HG03060 (cell line): Measurements from ENCODE around the gene STX16.

Experiments
- ATAC-seq: cut with Tn5 transposase; IDR thresholded peaks from one replicate; pipeline ENCODE4 v1.9.1; 2021; ENCODE audit warnings: low read depth, moderate number of reproducible peaks; ENCODE audit not compliant: unreplicated experiment

STX16 gene

GRCh38 chr20:58695895-58696375, 44.9 kb downstream of the STX16 start:
- ATAC-seq: no peak

- no peak for ATAC-seq
Measured at GRCh38 chr20:58696411-58696961, 45.4 kb downstream of the STX16 start.

GRCh38 chr20:58697201-58697866, 46.3 kb downstream of the STX16 start:
- no peak for ATAC-seq

GRCh38 chr20:58697867-58698703, 47.0 kb downstream of the STX16 start:
- ATAC-seq: no peak

- ATAC-seq: no peak
Measured at GRCh38 chr20:58698741-58699622, 47.9 kb downstream of the STX16 start.

DNA sequence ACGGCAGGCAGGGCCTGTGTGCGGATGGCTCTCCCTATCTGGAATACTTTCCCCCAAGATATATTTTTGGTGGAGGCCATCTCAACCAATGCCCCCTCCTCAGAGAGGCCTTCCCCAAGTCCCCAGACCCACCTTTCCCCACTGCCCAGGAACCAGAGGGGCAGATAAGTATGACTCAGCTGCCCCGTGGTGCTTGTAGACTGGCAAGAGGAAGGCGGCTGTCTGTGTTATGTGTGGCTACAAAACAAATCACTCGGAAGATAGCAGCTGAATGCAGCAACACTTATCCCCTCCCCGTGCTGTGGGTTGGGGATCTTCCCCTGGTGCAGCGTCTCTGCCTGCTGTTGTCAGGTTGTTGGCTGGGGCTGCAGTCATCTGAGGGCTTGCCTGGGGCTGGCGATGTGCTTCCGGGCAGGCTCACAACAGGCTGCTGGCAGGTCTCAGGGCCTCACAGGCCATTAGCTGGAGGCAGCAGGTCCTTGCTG, 48.6 kb downstream of the STX16 start:
- no peak for ATAC-seq

- ATAC-seq: no peak
Measured at GRCh38 chr20:58700121-58700821, 49.2 kb downstream of the STX16 start.

DNA sequence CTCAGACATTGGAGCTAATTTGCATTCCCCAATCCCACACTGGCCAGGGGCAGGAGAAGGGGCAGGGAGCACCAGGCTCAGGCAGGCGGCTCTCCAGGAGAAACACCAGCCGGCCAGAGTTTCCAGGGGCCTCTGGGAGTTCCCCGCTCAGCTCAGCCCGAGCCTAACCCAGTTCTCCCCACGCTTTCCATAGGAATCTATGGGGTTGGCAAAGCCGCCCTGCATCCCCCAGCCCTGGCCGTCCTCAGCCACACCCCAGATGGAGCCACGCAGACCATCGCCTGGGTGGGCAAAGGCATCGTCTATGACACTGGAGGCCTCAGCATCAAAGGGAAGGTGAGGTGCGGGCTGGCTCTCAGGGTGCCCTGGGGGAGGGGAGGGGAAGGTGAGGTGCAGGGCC, 49.7 kb downstream of the STX16 start:
- no peak for ATAC-seq

DNA sequence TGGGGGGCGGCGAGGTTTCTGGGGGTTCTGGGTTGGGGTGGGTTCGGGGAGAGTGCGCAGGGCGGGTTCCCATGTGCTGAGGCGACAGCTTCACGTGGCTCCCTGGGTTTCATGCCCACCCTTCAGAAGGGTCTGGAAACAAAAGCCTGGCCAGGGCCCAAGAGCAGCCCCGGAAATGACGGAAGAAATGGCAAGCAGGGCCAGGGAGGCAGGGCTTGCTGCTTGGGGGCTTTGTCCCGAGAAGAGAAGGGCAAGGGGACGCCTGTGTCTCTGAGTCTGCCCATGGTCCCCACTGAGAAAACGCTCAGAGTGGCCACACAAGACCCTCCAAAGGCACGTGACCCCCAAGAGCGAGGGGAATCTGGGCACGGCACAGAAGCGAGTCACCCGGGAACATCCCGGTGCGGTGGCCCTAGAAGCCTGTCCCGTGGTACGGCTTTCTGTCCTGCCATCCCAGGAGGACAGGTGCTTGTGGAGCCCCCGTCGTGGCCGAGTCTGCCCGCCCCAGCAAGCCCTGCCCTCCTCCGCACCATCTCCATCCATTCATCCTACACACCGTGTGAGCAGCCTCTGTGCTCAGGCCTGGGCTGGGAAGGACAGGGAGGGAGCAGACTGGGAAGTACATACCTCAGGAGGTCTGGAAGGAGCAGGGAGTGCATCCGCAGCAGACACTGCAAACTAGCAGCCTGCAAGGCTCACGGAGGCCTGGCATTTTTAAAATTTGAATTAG, 50.5 kb downstream of the STX16 start:
- no peak for ATAC-seq

DNA sequence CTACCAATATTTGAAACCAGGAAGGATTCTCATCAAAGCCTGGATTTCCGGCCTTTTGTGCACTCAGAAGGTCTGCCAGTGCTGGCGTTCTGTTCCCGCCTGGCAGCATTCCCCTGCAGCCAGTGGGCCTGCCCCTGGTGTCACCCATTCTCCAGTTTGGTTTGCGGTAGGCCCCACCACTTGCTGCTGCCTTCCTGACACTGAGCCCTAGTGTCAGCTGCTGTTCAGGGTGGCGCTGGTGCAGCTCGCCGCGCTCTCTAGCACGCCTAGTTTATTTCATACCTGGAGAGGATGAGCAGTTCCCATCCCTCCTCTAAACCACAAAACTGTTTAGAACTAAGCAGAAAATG, 51.1 kb downstream of the STX16 start:
- ATAC-seq: no peak

DNA sequence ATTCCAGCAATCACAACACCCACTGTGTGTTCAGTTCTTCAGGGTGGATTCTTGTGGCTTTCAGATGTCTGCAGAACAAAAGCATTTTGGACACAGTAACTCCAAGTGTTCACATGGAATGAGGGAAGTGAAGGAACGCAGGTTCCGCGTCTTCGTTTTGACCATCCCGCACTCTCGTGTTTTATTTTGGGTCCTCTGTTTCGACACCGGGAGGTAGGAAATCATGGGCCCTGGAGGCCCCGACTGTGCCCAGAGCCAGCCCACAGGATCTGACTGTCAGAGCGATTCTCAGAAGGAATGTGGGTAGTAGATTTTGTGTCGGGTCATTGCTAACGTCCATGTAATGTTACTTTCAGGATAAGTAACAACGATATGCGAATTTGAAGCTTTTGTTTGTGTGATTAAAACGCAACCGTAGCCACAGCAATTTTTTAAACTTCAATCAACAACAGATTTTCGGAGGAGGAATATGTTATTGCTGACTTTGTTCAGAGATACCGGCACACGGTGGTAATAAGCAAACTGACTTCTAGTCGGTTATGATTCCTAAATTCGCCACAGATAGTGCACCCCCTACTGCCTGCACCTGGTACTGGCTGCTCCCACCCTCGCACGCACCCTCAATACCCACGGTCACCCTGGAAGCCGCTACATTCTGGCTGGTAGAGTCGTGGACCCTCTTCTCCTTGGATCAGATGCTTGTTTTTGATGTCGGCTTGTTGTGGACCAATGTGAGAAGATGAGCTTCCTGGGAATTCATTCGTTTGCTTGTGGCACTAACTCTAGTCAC, 52.0 kb downstream of the STX16 start:
- no peak for ATAC-seq

- ATAC-seq: no peak
Measured at GRCh38 chr20:58703765-58704371, 52.8 kb downstream of the STX16 start.

DNA sequence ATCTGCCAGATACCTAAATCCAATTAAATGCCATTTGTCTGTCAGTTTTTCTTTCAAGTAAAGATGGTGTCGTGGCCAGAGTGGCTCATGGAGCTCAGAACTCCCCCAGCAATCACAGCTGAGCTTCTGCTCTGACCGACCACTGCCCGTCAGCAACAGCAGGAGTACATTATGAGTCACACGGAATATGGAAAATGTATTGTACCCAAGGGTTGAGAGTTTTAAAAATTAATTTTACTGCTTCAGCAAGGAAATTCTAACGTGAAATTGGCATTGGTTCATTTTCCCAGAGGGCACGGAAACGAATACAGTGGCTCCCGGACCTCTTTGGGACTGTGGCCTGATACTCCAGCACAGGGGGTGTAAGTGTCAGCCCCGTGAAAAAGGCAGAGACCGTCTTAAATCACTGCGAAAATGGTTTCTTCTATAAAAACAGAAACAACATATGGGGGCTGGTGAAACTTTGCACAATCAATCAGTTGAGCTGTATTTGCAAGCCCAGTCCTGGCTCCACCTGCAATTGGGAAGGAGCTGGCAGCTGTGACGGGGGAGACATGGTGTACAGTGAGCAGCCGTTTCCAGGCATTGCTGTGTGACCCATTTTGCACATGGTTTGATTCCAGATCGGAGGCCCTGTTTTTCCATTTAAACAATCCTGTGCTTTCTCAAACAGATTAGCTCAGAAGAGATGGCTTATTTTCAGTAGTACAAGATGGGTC, 54.3 kb downstream of the STX16 start:
- ATAC-seq: no peak

- ATAC-seq: no peak
Measured at GRCh38 chr20:58706150-58706892, 55.2 kb downstream of the STX16 start.

DNA sequence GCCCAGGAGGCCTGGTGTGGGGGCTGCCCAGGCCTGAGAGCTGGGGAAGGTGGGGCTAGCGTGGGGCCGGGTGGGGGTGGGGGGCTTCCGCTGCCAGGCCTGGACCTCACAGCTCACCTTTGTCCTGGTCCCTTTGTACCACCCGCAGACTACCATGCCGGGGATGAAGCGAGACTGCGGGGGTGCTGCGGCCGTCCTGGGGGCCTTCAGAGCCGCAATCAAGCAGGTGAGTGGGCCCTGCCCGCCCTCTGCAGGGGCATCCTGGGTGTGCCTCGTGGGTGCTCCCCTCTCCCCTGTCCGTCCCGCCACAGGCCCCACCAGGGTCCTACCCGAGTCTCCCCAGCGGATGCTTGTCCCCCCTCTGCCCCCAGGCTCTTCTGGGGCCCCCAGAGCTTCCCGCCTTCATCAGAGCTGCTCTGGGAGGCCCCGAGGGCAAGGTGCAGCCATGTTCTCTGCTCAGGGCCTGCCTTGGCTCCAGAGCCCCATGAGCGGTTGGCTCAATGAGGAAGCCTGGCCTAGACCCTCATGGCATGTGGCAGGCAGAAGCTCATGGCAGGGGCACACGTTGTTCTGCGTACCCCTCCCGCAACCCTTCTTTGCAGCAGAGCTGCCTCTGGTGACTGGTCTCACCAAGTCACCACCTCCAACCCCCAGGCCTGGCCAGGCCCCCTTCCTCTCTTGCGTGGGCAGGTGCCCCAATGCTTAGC, 56.0 kb downstream of the STX16 start:
- ATAC-seq: no peak

- no peak for ATAC-seq
Measured at GRCh38 chr20:58707770-58708169, 56.7 kb downstream of the STX16 start.
